ENCODE data around the gene CHST3.
"Not testable (repeated sequence)": the region's sequence is repeated elsewhere in the genome, so short reads cannot be mapped to it uniquely, and the experiment has no call there.

CHST3 gene

DNA sequence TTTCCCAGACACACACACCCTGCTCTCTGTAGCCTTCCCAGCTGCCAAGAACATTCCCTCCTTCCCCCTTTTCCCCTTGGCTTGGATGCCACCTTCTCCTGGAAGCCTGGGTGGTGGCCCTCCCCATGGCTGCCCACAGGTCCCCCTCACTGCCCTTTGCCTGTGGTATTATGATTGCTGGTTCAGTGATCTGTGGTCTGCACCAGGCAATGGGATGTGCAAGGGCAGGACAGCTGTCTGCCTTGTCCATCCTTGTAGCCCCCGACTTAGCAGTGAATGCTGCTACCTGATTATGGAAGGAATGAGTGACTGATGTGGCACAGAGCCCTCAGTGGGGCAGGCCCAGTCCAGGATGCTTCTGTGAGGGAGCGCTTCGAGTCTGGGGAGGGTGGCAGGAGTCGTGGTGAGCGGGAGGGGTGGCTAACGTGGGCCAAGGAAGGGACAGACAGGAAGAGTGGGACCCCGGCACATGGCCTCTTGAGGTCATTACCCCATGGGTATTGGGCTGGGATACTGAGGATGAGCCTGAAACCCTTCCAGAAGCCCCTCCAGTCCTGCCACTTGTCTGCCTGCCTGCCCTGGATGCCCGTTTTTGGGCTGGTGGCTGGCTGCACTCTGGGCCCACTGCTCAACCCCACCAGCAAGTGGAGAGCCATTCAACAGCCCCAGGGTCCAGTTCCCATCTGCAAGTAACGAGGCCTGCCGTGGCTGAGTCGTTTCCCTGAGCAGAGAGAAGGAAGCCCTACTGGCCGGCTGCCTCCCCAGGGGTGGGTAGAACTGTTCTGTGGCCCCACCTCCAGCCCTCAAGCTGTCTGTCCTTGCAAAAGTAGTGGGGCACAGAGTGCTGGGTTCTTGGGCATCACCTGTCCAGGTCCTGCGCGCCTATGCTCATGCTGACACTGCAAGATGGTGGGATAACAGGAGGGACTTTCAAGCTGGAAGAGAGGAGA is 8.8 kb downstream of the CHST3 start:
- DNase-seq (ENCODE audit: low spot score), result no peak

DNA sequence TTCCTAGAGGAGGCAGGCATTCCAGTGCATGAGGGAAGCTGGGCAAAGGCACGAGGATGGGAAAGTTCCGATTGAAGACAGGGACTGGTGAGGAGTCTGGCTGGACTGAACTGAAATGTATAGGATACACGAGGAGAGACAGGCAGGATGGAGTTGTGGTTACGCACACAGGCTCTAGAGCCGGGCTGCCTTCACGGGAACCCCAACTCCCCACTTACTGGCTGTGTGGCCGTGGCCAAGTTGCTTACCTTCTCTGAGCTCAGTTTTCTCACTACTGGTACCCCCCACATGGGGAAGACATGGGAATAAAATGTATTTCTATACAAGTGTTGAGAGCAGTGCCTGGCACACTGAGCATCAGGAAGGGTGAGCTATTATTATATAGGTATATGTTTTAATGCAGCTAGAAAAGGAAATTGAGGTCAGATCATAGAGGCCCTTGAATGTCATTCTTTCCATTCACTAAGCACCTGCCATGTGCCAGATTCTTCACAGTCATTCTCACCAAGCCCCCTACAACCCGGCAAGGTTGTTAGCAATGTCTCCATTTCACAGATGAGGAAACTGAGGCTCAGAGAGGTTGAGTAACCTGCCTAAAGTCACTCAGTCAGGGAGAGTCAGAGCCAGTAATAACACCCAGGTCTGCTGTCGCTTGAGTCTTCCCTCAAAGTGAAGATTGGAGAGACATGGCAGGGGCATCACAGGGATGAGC is 9.7 kb downstream of the CHST3 start:
- DNase-seq (ENCODE audit: low spot score), result no peak

DNA sequence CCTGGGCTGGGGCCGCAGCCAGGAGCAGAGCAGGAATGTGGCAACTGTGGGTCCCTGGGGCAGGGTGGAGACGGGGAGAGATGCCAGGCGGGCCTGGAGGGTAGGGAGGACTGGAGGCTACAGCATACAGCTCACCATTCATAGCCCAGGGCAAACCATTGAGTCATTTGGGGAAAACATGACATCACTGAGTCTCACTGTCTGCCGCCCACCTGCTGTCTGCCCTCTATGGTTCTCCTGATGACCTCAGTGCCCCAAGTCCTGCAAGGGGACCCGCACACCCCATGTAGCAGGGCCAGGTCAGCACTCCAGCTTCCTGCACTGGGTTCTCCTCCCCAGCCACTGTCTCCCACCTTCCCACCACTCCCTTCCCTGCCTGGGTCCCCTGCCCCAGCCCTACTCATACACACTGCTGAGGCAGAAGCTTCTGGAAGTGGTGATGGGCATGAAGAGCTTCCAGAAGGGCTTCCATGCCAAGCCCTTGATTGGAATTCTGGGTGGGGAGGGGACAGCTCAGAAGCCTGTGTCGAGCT is 10.4 kb downstream of the CHST3 start:
- peak; percentile 85 for DNase-seq (ENCODE audit: low spot score)

DNA sequence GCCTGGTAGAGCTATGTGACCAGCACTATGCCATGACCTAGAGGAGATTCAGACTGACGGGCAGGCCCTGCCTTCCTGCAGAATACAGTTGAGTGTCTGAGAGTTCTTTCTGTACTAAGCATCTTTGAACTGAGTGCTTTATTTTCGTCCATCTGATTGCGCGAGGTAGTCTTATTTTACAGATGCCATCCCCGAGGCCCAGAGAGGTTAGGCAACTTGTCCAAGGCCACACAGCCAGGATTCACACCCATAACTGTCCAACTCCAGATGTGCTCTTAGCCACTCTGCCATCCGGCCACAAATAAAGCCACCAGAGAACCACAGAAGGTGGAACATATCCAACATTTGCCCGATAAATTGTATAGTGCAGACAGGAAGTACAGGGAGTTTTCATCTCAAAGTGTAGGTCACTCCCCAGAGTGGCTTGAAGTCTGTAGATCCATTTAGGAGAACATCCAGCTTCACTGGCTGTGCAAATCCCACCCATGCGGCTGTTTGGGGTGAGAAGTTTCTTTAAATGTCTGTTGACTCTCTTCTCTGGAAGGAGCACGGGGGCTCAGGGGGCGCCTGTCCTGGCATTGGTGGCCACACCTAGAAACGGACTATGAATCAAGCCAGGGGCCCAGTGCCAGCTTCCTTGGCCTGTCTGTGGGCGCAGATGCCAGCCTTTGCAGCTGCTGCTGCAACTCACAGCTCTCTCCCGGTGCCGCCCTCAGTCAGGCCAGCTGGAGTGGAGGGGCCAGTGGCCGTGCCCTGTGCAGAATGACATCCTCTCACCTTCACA is 11.1 kb downstream of the CHST3 start:
- no peak for DNase-seq (ENCODE audit: low spot score)

DNA sequence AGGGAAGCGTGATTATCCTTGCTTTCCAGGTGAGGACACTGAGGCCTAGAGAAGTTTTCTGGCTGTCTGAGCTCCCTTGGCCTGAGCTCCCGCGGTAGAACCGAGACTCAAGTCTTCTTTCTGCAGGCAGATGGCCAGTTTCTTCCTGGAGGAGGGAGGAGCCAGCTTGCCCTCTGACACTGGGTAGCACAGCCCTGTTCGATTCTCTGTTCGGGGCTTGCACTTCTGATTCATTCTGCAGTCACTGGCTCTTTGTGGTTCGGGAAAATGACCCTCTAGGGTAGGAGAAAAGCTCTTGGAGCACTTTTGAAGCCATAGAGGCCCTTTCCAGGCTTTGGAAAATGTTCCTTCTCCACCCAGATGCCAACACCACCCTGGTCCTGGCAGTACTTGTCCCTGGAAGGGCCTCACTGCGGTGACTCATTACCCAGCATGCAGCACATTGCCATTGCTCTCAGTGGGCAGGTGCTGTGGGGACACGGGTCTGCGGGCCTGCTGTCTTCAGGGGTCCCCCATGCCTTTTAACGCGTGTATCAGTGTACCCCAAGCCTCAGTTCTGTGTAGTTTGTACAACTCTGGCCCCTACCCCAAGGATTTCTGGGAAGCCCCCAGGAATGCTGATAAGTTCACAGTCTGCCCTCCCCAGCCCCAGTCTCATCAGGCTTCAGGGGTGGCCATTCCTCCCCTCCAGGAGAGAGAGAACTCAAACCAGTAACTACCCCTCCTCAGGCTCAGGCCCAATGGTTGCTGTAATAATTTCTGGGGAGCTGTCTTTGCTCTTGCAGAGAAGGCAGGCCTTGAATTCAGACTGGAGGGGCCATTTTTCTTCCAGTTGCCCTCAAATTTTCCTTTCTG is 11.9 kb downstream of the CHST3 start:
- peak; percentile 76 for DNase-seq (ENCODE audit: low spot score)

DNA sequence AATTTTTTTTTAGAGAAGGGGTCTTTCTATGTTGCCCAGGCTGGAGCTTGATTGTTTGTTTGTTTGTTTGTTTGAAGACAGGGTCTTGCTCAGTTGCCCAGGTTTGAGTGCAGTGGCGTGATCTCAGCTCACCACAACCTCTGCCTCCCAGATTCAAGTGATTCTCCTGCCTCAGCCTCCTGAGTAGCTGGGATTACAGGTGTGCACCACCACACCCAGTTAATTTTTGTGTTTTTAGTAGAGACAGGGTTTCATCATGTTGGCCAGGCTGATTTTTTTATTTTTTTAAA is 13.4 kb downstream of the CHST3 start:
- DNase-seq (ENCODE audit: low spot score), result not testable (repeated sequence)

DNA sequence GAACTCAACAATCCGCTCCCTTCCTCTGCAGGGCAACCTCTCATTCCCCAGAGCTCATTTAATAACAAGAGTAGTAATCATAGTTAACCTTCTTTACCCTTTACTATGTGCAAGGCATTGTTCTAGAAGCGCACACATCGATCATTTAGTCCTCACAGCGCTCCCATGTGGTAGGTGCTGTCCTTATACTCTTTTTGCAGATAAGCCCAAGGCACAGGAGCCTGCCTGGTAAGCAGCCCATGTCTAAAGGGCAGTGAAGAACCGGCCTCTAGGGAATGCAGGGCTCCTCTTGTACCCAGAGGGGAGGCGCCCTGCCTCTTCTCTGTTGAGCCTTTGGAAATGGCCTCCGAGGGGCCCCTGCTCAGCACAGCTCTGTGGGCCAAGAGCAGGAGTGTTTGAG is 14.3 kb downstream of the CHST3 start:
- no peak for DNase-seq (ENCODE audit: low spot score)

DNA sequence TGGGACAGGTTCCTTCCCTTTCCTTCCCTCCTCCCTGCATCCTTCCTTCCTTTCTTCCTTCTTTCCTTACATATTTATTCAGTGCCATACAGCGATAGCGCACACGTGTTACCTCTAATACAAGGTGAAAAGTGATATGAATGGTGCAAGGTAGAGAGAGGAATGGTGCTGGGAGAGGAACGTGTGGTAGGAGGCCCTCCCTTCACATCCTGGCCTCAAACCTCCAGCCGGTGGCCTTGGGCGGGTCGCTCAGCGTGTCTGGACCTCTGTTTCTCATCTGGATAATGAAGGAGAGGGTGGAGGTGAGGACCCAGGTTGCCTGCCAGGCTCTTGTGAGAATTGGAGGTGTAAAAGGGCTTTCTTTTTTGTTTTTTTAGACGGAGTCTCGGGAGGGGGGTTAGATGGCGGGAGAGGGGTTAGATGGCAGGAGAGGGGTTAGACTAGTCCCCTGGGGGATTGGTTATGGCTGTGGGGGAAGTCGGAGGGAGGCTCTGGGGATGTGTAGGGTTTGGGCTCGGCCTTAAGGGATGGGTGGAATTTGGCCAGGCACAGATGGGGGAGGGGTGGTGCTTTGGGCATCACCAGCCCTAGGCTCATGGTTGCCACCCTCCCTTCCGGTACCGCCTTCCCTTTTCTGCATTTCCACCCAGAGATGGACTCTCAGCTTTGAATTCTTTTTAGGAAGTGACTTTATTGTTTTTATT is 14.9 kb downstream of the CHST3 start:
- DNase-seq (ENCODE audit: low spot score), result no peak

DNA sequence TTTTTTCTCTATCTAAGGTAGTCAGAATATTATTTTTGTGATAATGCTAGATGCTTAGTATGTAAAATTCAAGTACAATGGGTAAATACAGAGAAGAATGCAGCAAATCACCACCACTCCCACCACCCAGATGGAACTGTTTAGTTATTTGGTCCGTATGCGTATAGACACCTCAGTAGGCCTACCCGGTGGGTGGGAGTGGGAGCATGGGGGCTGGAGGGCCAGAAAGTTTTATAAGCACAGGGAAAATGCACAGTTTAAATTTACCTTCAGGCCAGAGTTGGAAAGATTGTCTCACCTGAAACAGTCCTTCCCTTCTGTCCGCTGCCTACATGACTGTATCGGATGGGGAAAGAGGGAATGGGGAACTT is 15.5 kb downstream of the CHST3 start:
- no peak for DNase-seq (ENCODE audit: low spot score)

DNA sequence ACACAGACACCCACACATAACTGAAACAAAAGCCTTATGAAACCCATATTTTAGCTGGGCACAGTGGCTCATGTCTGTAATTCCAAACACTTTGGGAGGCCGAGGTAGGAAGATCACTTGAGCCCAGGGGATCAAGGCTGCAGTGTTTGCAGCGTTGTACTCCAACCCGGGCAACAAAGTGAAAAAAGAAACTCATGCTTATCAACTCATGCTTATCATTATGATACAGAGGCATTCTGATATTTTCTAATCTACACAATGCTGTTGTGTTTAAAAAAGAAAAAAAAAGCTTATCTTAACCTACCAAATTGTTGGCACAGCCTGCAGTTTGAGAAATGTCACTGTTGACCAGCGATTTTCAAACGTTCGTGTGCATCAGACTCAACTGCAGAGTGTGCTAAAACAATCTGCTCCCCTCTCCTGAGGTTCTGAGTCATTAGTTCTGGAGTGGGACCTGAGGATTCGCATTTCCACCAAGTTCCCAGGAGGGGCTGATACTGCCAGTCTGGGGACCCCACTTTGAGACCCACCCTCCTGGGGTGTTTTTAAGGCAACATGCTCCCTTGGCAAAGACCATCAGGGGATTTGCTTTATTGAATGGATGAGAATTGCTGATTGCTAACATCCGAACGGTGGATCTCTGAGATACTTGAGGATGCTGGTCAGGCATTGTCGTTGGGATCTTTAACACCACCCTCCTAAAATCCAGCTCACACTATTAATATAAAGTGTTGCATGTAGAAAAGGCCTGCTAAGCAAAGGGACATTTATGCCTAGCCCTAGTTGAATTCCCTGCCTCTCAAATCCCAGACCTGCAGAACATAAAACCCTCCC is 16.2 kb downstream of the CHST3 start:
- no peak for DNase-seq (ENCODE audit: low spot score)

DNA sequence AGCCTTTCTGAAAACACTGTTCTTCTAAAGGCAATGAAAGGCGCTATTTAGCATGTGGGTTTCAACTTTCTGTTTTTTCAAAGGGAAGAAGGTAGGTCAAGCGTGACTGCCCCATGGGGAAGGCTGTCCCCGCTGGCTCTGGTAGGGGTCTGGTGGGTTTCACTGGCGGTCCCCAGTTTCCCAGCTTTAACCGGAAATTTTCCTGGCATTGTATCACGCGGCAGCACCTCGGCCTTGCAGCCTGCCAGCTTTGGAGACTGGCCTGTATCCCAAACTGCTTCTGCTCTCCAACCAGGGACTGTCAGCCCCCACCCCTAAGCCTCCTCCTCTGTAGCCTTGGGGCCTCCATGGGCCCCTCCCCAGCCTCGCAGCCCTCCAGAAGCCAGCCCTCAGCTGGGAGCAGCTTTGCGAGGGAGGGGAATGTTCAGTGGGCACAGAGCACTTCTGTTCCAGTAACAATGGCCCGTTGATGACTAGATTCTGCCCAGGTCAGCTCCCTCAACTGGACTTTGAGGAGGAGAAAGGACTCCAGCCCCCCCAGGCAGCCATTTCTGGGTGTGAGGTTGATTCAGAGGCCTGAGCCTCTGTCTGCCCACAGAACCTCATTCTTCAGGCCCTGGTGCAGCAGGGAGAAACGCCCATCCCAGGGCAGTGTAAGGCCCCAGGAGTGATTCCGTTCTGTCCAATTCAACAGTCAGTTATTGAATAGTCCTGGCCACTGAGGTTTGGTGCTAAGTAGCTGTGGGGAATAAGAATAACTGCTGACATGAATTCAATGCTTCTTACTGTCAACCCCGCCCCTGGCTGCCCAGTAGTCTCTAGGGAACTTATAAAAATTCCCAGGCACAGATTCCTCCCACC is 17.1 kb downstream of the CHST3 start:
- DNase-seq (ENCODE audit: low spot score), result peak; percentile 72

DNA sequence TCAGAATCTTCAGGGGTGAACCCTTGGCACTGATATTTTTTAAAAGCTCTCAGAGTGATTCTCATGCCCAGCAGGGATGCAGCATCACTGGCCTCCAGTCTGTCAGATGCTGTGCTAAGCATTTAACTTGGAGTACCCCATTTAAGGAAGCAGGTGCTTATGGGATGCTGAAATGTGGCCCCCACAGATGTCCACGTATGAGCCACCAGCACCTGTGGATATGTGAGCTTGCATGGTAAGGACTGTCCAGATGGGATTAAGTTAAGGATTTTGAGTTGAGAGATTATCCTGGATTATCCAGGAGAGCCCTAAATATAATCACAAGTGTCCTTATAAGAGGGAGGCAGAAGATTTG is 17.7 kb downstream of the CHST3 start:
- no peak for DNase-seq (ENCODE audit: low spot score)

DNA sequence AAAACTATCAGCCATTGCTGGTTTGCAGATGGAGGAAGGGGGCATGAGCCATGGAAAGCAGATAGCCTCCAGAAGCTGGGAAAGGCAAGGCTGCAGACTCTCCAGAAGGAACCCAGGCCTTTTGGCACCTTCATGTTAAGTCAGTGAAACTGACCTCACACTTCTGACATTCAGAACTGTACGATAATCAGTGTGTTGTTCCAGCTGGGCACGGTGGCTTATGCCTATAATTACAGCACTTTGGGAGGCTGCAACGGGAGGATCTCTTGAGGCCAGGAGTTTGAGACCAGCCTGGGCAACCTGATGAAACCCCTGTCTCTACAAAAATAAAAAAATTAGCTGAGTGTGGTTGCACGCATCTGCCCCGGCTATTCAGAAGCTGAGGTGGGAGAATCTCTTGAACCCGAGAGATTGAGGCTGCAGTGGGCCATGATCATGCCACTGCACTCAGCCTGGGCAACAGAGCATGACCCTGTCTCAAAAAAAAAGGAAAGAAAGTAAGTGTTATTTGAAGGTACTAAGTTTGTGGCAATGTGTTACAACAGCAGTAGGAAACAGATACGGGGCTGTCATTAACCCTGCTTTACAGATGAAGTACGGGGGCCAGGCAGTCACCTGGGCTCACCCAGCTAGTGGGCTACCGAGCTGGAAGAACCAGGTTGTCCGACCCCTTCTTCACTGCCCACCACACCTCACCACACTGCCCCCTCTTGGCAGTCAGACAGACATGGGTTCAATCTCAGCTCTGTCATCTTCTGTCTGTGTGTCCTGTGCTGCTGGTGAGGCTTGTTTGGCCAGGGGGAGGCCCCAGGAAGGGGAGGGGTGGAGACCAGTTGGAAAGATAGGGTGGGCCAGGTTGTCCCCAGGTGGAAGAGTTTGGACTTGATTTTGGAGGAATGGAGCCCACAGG is 18.3 kb downstream of the CHST3 start:
- peak; percentile 3 for DNase-seq (ENCODE audit: low spot score)

DNA sequence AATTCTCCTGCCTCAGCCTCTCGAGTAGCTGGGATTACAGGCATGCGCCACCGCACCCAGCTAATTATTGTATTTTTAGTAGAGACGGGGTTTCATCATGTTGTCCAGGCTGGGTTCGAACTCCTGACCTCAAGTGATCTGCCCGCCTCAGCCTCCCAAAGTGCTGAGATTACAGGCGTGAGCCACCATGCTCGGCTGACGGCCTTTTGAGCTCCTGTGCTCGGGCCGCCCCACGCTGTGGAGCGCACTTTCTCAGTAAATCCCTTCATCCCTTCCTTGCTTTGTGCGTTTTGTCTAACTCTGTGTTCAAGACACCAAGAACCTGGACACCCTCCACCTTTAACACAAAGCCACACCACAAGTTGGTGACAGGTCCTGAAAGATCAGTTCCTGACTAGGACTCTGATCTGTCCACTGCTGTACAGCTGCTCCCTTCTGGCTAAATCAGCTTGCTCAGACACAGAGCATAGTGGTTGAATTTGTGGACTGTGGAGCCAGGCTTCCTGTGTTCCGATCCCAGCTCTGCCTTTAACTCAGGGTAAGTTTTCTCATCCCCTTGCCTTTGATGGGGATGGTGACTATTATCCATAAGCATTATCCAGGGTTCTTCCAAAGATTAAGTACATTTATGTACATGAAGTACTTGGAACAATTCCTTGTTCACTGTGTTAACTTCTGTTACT is 20.1 kb downstream of the CHST3 start:
- no peak for DNase-seq (ENCODE audit: low spot score)

DNA sequence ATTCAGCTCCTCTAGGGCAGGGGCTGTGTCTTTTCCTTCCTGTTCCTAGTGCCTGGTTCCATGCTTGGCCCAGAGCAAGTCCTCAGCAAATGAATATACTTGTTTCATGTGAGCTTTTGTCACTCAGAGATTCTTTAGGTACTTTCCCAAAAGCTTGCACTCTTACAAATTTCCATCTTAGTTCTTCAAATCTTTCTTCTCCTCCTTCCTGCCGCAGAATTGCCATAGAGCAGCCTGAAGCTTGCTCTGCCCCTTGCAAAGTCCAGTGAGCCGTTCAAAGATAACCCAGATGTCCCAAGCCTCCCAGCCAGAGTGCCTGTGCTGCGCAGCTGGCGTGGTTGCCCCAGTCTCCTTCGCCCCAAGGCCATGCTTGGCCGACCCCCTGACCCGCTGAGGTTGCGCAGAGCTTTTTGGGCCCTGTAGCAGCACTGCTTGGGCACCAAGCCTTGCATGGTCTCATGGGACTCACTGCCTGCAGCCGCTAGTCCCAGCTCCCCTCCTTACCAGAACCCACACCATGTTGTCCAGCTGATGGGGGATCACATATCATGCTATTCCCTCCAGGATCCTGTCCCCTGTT is 20.7 kb downstream of the CHST3 start:
- DNase-seq (ENCODE audit: low spot score), result no peak

DNA sequence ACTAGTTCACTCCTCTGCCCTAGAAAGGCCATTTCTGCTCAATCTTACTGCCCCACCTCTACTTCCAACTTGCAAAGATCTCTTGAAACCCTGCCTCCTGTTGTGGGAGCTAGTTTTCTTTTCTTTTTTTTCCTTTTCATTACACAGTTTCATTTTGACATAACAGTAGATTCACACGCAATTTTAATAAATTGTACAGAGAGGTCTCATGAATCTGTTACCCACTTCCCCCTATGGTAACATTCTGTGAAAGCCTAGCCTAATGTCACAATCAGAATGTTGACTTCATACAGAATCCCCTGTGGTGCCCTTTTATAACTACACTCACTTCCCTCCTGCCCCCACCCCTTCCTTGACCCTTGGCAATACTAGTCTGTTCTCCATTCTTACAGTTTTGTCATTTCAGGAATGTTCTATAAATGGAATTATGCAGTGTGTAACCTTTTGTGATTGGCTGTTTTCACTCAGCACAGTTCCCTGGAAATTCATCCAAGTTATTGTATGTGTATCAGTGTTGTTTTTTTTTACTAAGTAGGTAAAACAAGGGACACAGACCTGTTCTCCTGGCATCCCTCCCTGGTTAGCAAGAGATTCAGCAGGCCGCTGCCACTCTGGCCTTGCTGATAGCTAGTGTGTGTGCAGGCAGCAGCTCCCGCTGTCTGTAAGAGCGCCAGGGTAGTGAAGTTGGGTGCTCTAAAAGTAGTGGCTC is 21.5 kb downstream of the CHST3 start:
- DNase-seq (ENCODE audit: low spot score), result peak; percentile 74

Measured in GM03348 (cell line).